Endothelial cell of umbilical vein (primary cell): ENCODE measurements around the gene DENND1B. TPM values are rescaled to one million over a fixed set of nuclear protein-coding genes. Genes with fewer than 3 reads are reported as not detected.

Source experiments
- BruUV-seq: library from RNA; stranded (reverse); fragments of 400-500 nt; replicated peaks from 2 replicates; lab custom pipeline; 2021; lab: Mats Ljungman, UMichigan
- CTCF ChIA-PET: fragments of 300-600, 350-600 bp; sonication (Branson Sonifier 250); formaldehyde crosslinking; loops from one replicate; lab custom pipeline; 2021; ENCODE audit warnings: antibody characterized with exemption, inconsistent platforms; lab: Charles Lee
- POLR2A ChIA-PET: fragments of 300-600, 350-600 bp; sonication (Branson Sonifier 250); formaldehyde crosslinking; loops from one replicate; lab custom pipeline; 2021; ENCODE audit warnings: antibody characterized with exemption, inconsistent platforms; lab: Charles Lee
- DNase-seq: peaks from one replicate; pipeline ENCODE4 v3.0.0-alpha.2; 2011; ENCODE audit warnings: low read depth, low spot score
- FAIRE-seq: peaks from 2 replicates; lab custom pipeline; 2011; peaks lifted over from hg19 to GRCh38; lab: Jason Lieb, UNC
- H2AFZ ChIP-seq: 2 replicates; pipeline ENCODE4 v1.6.0; 2012; ENCODE audit warnings: low read depth, low read length, control low read depth, inconsistent platforms
- H3K27ac ChIP-seq: 2 replicates; pipeline ENCODE4 v1.5.1; 2011; ENCODE audit warnings: low read depth, mild to moderate bottlenecking, control low read depth, low read length, moderate library complexity; ENCODE audit not compliant: insufficient read depth
- H3K27me3 ChIP-seq, 2 experiments: 2 replicates each; pipeline versions ENCODE4 v1.6.0 to v1.6.1; 2011; ENCODE audit warnings: low read length in 2 of 2, mixed read lengths in 1 of 2; ENCODE audit not compliant: control insufficient read depth in 2 of 2, insufficient read depth in 2 of 2
- H3K36me3 ChIP-seq, 2 experiments: 2 replicates in 1 of 2; 3 replicates in 1 of 2; pipeline ENCODE4 v1.5.1; 2011; ENCODE audit warnings: low read length in 2 of 2, mild to moderate bottlenecking in 1 of 2, moderate library complexity in 1 of 2; ENCODE audit not compliant: control insufficient read depth in 2 of 2, insufficient read depth in 2 of 2; ENCODE audit errors: extremely low read depth in 1 of 2
- H3K4me1 ChIP-seq: 3 replicates; pipeline ENCODE4 v1.5.1; 2011; ENCODE audit warnings: mild to moderate bottlenecking, low read length; ENCODE audit not compliant: control insufficient read depth, insufficient read depth; ENCODE audit errors: extremely low read depth
- H3K4me2 ChIP-seq: 2 replicates; pipeline ENCODE4 v1.6.1; 2011; ENCODE audit warnings: low read length, control low read depth, mixed read lengths; ENCODE audit not compliant: insufficient read depth
- H3K4me3 ChIP-seq, 3 experiments: fragments of 200-600 bp in 1 of 3; sonication (generic), shearing (Covaris generic) in 1 of 3; replicated peaks in 1 of 3; 2 replicates each; pipeline ENCODE4 v1.5.1; 2011 to 2016; ENCODE audit warnings: control low read depth in 3 of 3, low read length in 3 of 3, mild to moderate bottlenecking in 2 of 3, inconsistent platforms in 1 of 3, low read depth in 1 of 3, moderate library complexity in 1 of 3; ENCODE audit not compliant: insufficient read depth in 1 of 3
- H3K79me2 ChIP-seq: 2 replicates; pipeline ENCODE4 v1.6.0; 2012; ENCODE audit warnings: low read length, inconsistent platforms; ENCODE audit not compliant: control insufficient read depth, insufficient read depth
- H3K9ac ChIP-seq: replicated peaks from 2 replicates; pipeline ENCODE3; 2011; ENCODE audit warnings: low read length, control low read depth; ENCODE audit not compliant: insufficient read depth; ENCODE audit errors: extremely low read depth
- H3K9me1 ChIP-seq: replicated peaks from 3 replicates; pipeline ENCODE4 v1.6.0; 2011; ENCODE audit warnings: mild to moderate bottlenecking, low read length; ENCODE audit not compliant: control insufficient read depth, insufficient read depth; ENCODE audit errors: extremely low read depth
- H3K9me3 ChIP-seq: replicated peaks from 2 replicates; pipeline ENCODE4 v1.5.1; 2012; ENCODE audit warnings: low read length, inconsistent platforms; ENCODE audit not compliant: control insufficient read depth, insufficient read depth
- H4K20me1 ChIP-seq: replicated peaks from 2 replicates; pipeline ENCODE3; 2011; ENCODE audit warnings: mild to moderate bottlenecking, low read length; ENCODE audit not compliant: control insufficient read depth, insufficient read depth; ENCODE audit errors: extremely low read depth
- FOS ChIP-seq: IDR thresholded peaks from 2 replicates; pipeline ENCODE4 v1.6.1; 2011; ENCODE audit warnings: mild to moderate bottlenecking, low read length, moderate library complexity, borderline replicate concordance; ENCODE audit not compliant: insufficient read depth
- JUN ChIP-seq: IDR thresholded peaks from 2 replicates; pipeline ENCODE4 v1.6.1; 2011; ENCODE audit warnings: borderline replicate concordance, low read depth; ENCODE audit not compliant: insufficient read length, insufficient read depth
- MYC ChIP-seq: IDR thresholded peaks from one replicate; pipeline ENCODE4 v1.6.1; 2011; ENCODE audit warnings: mild to moderate bottlenecking, low read depth, low read length
- POLR2AphosphoS5 ChIP-seq: IDR thresholded peaks from 2 replicates; pipeline ENCODE4 v1.6.1; 2012; ENCODE audit warnings: low read depth, mild to moderate bottlenecking, control low read depth, low read length, moderate library complexity; ENCODE audit not compliant: insufficient read depth
- dilution Hi-C: fragments of 300-500 bp; cut with MboI; formaldehyde crosslinking; loops from one replicate; pipeline ENCODE4 v1.15.0; 2019; ENCODE audit warnings: low sequenced_read_pairs; ENCODE audit not compliant: extremely low pct_ligation_motif_present
- intact Hi-C: fragments of 100-400 bp; cut with micrococcal nuclease; formaldehyde crosslinking; loops from one replicate; pipeline ENCODE4 v1.10.0; 2022
- polyA plus RNA-seq, 4 experiments: library from polyadenylated mRNA; depleted of rRNA in 3 of 4; stranded (reverse) in 3 of 4; unstranded in 1 of 4; fragments of >200 nt; gene quantifications; 2 replicates each; pipeline versions ENCODE4 v1.2.1 to v1.2.3, GENCODE V29; 2011 to 2012; ENCODE audit warnings: missing spikeins in 1 of 4
- total RNA-seq: library from RNA; stranded (reverse); gene quantifications from 2 replicates; pipeline ENCODE4 v1.2.3, GENCODE V29; 2021

The DENND1B gene
- total and polyA plus RNA-seq, 2 donors (not counting 3 experiments of a cell fraction or from before 2014, with no cell fraction given) = 0.97 to 3.3 TPM

DNA sequence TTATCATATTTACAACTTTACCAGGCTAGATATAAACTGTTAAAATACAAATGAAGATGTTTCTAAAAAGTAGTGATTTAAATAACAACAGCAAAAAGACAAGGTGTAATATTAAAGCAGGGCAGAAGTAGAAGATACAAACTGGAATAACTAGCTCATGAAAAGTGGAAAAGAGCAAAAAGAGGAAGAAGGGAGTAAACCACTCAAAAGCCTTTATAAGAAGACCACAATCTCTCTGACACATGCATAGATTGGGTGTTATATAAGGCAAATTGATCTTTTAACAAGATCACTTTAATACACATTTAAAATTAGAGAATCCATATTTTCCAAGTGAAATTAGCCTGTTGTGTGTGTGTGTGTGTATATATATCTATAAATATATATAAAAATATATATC, 5.0 kb downstream of the DENND1B start:
- TF ChIP-seq JUN (no peak), POLR2AphosphoS5 (no peak), FOS (no peak), MYC (no peak)
- Histone ChIP-seq H3K4me1 (peaks cover 13% of the 10 kb centered on the region), H4K20me1 (no peaks in the 10 kb centered on the region), H3K4me3 (no peak overlapping the region), H3K27me3 (no peaks in the 10 kb centered on the region), H2AFZ (no peak overlapping the region), H3K9ac (no peak overlapping the region), H3K9me3 (no peaks in the 10 kb centered on the region), H3K9me1 (no peaks in the 10 kb centered on the region), H3K79me2 (peaks cover 3% of the 10 kb centered on the region), H3K4me2 (no peak overlapping the region), H3K36me3 (no peaks in the 10 kb centered on the region), H3K27ac (no peak overlapping the region)
- intact Hi-C loops = loop anchor here (5.0 to 10.0 kb wide), 2 partner anchors 147 to 385 kb away; partner anchors contain the start of genes LHX9 and NEK7
- DNase-seq (no peak), FAIRE-seq (no peak)
- ChIA-PET CTCF (no interaction called here), POLR2A (no interaction called here)
- no TSS peak for BruUV-seq
- dilution Hi-C loops = no loop called here

DNA sequence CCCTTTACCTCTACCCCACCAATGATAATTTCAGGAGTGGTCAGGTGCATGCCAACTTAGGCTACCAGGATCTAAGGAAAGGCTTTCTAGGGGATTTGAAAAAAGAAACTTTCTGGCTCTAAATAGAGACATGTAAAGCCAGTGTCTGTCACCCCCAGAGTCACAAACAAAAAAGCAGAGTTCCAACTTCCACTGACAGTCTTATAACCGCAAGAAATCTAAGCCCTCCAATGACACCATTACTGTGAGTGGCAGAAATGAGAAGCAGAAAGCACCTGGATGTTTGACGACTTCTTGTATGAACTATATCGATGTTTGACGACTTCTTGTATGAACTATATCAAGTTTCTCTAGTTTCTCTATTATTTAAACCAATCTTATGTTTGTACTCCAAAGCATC, 6.0 kb downstream of the DENND1B start:
- Histone ChIP-seq H3K4me2 (no peak overlapping the region), H3K9me1 (no peaks in the 10 kb centered on the region), H3K27me3 (no peaks in the 10 kb centered on the region), H3K27ac (no peak overlapping the region), H3K36me3 (no peaks in the 10 kb centered on the region), H3K9me3 (no peaks in the 10 kb centered on the region), H3K4me1 (peaks cover 13% of the 10 kb centered on the region), H3K9ac (no peak overlapping the region), H3K4me3 (no peak overlapping the region), H3K79me2 (peaks cover 3% of the 10 kb centered on the region), H4K20me1 (no peaks in the 10 kb centered on the region), H2AFZ (no peak overlapping the region)
- dilution Hi-C loops (no loop called here), intact Hi-C loops (no loop called here)
- FAIRE-seq (no peak), DNase-seq (no peak)
- no TSS peak for BruUV-seq
- TF ChIP-seq FOS (no peak), MYC (no peak)
- POLR2A ChIA-PET = no interaction called here
- CTCF ChIA-PET = interaction anchor here (1.3 to 1.4 kb wide), 2 partner anchors 130 to 154 kb away, joined by 3 read pairs; no protein-coding TSS in a partner anchor
